HG03066 (cell line): ENCODE results near the gene CORO1C.

Experiments used
- ATAC-seq: cut with Tn5 transposase; IDR thresholded peaks from one replicate; pipeline ENCODE4 v1.9.1; 2021; ENCODE audit warnings: low read depth; ENCODE audit not compliant: unreplicated experiment

The CORO1C gene

DNA sequence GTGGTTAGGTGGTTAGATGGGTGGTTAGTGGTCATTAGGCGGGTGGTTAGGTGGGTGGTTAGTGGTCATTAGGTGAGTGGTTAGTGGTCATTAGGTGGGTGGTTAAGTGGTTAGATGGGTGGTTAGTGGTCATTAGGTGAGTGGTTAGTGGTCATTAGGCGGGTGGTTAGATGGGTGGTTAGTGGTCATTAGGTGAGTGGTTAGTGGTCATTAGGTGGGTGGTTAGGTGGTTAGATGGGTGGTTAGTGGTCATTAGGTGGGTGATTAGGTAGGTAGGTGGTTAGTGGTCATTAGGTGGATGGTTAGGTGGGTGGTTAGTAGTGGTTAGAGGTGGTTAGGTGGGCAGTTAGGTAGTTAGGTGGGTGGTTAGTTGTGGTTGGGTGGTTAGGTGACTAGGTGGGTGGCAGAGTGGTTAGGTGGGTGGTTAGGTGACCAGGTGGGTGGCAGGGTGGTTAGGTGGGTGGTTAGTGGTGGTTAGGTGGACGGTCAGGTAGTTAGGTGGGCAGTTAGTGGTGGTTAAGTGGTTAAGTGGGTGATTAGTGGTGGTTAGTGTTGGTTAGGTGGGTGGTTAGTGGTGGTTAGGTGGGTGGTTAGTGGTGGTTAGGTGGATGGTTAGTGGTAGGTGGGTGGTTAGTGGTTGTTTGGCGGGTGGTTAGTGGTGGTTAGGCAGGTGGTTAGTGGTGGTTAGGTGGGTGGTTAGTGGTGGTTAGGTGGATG is 125.5 kb downstream of the CORO1C start:
- no peak for ATAC-seq

DNA sequence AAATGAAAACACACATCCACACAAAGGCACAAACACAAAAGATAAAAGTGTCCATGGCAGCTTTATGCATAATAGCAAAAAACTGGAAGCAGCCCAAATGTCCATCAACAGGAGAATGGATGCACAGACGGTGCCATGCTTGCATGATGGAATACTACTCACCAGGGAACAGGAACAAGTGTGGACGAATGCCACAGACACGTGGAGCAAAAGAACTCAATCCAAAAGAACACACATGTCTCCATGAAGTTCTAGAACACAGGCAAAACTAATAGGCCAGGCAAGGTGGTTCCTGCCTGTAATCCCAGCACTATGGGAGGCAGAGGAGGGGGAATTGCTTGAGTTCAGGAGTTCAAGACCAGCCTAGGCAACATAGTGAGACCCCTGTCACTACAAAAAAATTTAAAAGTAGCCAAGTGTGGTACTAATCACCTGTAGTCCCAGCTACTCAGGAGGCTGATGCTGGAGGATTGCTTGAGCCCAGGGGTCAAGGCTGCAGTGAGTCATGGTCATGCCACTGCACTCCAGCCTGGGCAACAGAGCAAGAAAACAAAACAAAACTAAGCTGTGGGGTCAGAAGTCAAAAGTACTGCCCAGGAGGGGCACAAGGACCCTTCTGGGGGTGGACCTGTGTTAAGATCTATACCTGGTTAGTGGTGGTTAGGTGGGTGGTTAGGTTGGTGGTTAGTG is 126.2 kb downstream of the CORO1C start:
- no peak for ATAC-seq

- ATAC-seq, result no peak
These were observed 126.9 kb downstream of the CORO1C start for GRCh38 chr12:108604208-108604941.

GRCh38 chr12:108603743-108604142 is 127.6 kb downstream of the CORO1C start:
- no peak for ATAC-seq

GRCh38 chr12:108602976-108603704 is 128.2 kb downstream of the CORO1C start:
- no peak for ATAC-seq

GRCh38 chr12:108602209-108602705 is 129.1 kb downstream of the CORO1C start:
- ATAC-seq, result no peak

DNA sequence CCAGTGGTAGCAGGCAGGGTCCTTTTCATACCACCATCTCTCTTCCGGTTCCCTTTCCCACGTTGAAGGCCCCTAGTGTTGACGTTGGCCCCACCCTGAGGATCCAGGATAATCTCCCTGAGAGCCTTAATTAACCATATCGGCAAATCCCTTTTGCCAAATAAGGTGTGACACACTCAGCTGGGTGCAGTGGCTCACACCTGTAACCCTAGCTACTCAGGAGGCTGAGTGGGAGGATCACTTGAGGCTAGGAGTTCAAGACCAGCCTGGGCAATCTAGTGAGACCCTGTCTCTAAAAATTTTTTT is 130.7 kb downstream of the CORO1C start:
- no peak for ATAC-seq

- no peak for ATAC-seq
These were observed 131.2 kb downstream of the CORO1C start for GRCh38 chr12:108599948-108600701.

- no peak for ATAC-seq
These were observed 131.8 kb downstream of the CORO1C start for GRCh38 chr12:108599541-108599940.

DNA sequence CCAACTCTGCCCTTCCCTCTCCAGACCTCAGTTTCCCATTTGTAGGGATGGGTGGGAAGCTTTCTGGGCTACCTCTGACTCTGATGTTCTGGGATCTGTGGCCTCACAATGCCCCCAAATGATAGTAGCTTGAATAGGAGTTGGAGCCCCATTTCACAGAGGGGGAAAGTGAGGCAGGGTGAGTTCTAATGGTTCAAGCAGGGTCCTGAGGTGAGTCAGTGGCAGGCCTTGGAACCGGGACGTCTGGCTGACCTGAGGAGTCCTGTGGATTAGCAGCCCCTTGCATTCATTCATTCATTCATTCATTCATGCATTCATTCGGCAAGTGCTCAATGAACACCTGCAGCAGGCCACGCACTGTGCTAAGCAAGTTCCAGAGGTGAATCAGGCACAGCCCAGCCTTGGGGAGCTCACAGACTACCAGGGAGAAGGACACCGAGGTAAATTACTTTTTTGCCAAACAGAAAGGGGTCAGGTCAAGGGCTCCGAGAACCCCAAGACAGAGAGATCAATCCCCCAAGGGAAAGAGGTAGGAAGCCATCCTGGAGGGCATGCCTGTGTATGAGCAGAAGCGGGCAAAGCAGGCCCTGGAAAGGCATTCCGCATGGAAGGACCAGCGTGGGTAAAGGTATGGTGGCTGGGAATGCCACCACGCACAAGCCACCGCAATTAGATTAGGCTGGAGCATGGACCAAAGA is 132.6 kb downstream of the CORO1C start:
- no peak for ATAC-seq

DNA sequence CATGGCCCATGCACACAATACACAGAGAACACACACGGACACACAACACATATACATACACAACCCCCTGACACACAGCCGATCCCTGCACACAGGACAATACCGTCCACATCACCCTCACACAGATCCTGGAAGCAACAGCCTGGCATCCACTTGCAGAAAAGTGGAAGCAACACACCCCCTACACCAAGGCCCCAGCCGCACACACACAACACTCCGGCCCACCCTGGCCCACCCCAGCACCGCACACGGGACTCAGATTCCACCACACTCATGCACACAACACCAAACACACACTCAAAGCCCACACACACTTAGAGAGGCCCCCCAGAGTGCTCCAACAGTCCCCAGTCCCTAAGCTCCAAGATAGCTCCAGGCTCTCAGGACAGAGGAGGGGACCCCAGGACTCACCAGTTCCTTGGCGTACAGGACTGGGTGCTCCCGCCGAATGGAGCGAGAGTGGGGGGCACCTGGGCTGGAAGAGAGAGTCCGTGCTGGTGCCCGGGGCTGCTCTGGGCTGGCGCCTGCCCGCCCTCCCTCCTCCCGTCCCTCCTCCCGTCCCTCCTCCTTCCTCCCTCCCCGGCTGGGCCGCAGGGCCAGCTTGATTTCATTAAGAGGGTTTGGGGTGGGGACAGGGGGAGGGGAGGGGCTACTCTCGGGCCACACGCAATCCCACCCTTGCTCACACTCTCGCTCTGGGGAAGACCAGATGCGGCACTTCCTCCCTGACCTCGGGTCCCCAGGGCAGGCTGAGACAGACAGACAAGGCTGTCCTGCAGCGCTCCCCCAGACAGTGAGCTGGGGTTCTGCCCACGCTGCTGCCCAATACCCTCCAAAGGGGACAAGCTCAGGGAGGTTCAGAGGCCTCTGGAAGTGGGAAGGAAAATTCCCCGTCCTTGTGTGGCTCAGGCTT is 133.5 kb downstream of the CORO1C start, which contains the start of gene TMEM119:
TSS of gene TMEM119 (minus strand) at position 526 of the 913 bp plus-strand sequence. CDS start 5,701 bp downstream, outside the sequence.
- no peak for ATAC-seq

GRCh38 chr12:108596854-108597558 is 134.3 kb downstream of the CORO1C start:
- ATAC-seq, result no peak

- ATAC-seq, result no peak
These were observed 135.3 kb downstream of the CORO1C start for GRCh38 chr12:108595711-108596647.
